ENCODE results near the gene RBPMS2.

- TF ChIP-seq CTCF (IDR thresholded peaks at IDR 0.05; ENCODE audit: extremely low read depth in 1 of 2, insufficient read depth in 1 of 2, low read depth in 1 of 2, low read length in 2 of 2) (no peak), MYC (IDR thresholded peaks at IDR 0.05; ENCODE audit: low read depth, low read length) (no peak), POLR2A (IDR thresholded peaks at IDR 0.05; ENCODE audit: low read depth, low read length) (no peak), EZH2 (IDR thresholded peaks at IDR 0.05; ENCODE audit: borderline replicate concordance, low read depth, low read length, severe bottlenecking) (no peak), JUN (IDR thresholded peaks at IDR 0.05; ENCODE audit: borderline replicate concordance, insufficient read depth, insufficient read length, low read depth) (no peak), FOS (IDR thresholded peaks at IDR 0.05; ENCODE audit: borderline replicate concordance, insufficient read depth, low read length) (no peak)
Measured at GRCh38 chr15:64763874-64764273, 11.5 kb downstream of the RBPMS2 start.

Data from endothelial cell of umbilical vein (primary cell).